Transverse colon (tissue), 4 donors: ENCODE results near the gene FAM20B.

Source experiments
- CTCF ChIP-seq, 5 experiments: fragments of 200-600 bp in 3 of 5; fragments of 450-650 bp in 2 of 5; sonication (generic) in 3 of 5; IDR thresholded peaks; 1 replicate in 2 of 5; 2 replicates in 3 of 5; pipeline ENCODE4 v1.5.1; 2016 to 2017; ENCODE audit warnings: antibody characterized with exemption in 5 of 5, inconsistent platforms in 3 of 5, mild to moderate bottlenecking in 2 of 5, moderate library complexity in 1 of 5
- EP300 ChIP-seq: sonication (generic); formaldehyde crosslinking; IDR thresholded peaks from one replicate; pipeline ENCODE4 v1.6.1; 2017; ENCODE audit warnings: antibody characterized with exemption, low read depth
- POLR2A ChIP-seq: fragments of 450-650 bp; IDR thresholded peaks from one replicate; pipeline ENCODE4 v1.6.1; 2016; ENCODE audit warnings: antibody characterized with exemption, mild to moderate bottlenecking, moderate library complexity
- POLR2AphosphoS5 ChIP-seq, 3 donors: sonication (generic); formaldehyde crosslinking; IDR thresholded peaks; one replicate each; pipeline ENCODE4 v1.6.1; 2016; ENCODE audit warnings: antibody characterized with exemption in 3 of 3

- TF ChIP-seq CTCF (IDR thresholded peaks at IDR 0.05) (no peak), POLR2A (no peak), POLR2AphosphoS5 (IDR thresholded peaks at IDR 0.05) (no peak), EP300 (no peak)
Measured at GRCh38 chr1:179052776-179053175, 27.1 kb downstream of the FAM20B start.
